GM12874 (cell line): ENCODE results near the gene LFNG.

Experiments
- TF ChIP-seq, protein P1 (sequence below): IDR thresholded peaks from 2 replicates; pipeline ENCODE4 v1.5.1; 2011; ENCODE audit warnings: low read depth, mild to moderate bottlenecking, control low read depth, low read length, moderate library complexity; ENCODE audit not compliant: insufficient read depth

Gene LFNG

DNA sequence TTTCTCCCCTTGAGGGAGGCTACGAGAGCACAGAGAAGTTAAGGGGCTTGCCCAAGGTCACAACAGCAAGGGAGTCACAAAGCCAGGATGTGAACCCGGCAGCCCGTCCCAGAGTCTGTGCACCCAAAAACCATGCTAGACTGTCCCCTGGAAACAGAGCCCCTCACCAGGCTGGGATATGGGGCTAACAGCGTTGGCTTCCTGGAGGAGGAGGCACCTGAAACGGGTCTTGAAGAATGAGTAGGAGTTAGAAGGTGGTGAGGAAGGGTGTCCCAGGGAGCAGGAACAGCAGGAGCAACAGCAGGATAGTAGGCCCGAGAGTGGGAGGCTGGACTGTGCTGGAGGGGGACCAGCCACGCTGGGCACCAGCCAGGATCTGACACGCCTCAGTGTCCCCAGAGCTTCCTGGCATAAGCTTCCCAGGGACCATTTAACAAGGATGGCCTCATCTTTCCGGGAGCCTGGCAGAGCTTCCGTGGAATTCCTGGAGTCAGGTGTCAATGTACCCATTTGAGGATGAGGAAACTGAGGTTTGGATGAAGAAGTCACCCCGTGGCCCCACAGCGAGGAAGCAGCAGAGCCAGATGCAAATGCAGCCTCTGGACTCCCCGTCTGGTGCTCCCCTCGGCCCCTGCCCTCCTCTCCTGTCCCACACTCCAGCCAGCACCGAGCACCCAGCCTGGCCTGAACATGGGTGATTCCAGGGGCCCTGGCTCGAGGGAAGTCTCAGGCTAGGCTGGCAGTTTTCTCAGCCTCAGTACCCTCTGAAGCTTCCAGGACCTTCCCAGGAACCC lies 40.1 kb upstream of the LFNG start:
- TF ChIP-seq, protein P1, sequence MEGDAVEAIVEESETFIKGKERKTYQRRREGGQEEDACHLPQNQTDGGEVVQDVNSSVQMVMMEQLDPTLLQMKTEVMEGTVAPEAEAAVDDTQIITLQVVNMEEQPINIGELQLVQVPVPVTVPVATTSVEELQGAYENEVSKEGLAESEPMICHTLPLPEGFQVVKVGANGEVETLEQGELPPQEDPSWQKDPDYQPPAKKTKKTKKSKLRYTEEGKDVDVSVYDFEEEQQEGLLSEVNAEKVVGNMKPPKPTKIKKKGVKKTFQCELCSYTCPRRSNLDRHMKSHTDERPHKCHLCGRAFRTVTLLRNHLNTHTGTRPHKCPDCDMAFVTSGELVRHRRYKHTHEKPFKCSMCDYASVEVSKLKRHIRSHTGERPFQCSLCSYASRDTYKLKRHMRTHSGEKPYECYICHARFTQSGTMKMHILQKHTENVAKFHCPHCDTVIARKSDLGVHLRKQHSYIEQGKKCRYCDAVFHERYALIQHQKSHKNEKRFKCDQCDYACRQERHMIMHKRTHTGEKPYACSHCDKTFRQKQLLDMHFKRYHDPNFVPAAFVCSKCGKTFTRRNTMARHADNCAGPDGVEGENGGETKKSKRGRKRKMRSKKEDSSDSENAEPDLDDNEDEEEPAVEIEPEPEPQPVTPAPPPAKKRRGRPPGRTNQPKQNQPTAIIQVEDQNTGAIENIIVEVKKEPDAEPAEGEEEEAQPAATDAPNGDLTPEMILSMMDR, result no peak

DNA sequence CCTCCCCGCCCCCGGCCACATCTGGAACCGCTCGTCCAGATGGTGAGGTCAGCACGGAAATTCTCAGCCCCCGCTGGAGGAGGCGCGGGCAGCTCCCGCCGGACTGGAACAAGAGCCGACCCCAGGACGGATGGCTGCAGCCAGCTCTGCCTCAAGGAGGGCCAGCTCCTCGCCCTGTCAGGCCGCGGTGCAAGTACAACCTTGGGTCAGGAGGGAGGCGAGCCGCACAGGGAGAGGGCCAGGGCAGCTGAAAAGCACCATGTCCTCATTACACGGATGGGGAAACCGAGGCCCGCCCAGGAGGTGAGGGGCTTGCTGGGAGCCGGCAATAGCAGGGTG lies 39.5 kb upstream of the LFNG start:
- TF ChIP-seq, protein P1, result no peak

DNA sequence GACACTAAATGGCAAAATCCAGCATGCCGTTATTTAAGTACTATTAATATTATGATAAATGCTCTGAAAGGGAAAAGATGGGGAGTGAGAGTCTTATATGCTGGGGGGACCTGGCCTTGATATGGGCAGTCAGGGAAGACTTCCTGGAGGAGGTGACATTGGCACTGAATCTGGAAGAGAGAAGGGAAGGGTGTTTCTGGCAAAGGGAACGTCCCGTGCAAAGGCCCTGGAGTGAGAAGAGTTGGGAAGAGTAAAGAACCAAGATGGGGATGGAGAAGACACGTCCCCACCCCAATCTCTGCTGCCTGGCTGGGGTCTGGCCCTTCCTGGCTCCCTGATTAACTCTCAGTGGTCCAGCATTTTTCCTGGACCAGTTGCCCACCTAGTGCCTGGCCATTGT lies 38.4 kb upstream of the LFNG start:
- TF ChIP-seq, protein P1, result no peak

DNA sequence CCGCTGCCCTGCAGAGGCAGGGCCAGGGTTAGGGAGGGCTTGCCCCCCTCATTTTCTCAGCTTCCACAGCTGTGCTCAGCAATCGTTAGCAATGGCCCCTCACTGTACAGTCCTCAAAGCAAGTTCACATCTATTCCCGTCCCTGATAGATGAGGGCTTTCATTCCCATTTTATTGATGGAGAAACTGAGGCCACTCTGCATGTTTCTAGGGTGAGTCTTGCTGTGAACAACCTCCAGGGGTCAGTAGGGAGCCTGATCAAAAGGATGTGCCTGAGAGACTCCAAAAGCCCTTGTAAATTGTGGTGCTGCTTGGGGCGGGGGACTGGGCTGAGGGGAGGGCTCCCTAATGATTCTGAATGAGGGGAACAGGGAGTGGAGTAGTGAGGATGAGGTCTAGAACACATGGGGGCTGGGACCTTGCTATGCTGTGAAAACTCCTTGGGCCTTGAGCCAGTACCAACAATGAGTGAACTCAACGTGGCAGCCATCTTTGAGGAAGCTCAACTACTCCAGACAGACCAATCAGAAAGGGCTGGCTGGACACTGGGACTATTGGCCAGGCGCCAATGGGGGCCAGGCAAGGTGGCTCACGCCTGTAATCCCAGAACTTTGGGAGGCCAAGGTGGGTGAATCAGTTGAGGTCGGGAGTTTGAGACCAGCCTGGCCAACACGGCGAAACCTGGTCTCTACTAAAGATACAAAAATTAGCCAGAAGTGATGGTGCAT lies 36.7 kb upstream of the LFNG start:
- TF ChIP-seq, protein P1, result peak; percentile 28; the same call in 1 of the 2 replicates

DNA sequence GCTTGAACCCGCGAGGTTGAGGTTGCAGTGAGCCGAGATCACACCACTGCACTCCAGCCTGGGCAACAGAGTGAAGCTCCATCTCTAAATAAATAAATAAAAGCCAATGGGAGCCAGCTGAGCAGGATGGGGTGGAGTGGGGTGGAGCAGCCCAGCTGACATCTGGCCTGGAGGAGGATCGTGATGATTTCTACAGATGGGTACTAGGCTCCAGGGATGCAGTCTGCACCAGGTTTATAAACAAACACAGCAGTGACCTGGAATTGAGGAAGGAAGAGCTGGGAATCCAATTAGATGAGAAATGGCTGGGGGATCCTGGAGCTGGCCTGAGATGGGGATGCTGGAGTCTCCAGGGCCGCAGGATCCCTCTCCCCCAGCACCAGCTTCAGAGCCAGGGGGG lies 36.1 kb upstream of the LFNG start:
- TF ChIP-seq, protein P1, result no peak

DNA sequence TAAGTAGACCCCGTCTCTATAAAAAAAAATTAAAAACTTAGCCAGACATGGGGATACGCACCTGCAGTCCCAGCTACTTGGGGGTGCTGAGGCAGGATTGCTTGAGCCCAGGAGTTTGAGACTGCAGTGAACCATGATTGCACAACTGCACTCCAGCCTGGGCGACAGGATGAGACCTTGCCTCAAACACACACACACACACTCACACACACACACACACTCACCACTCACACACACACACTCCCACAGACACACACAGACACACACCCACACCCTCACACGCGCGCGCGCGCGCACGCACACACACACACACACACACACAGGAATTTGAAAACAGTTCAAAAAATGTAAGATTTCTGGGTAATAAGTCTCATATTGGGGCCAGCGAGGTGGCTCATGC lies 34.7 kb upstream of the LFNG start:
- TF ChIP-seq, protein P1, result no peak

DNA sequence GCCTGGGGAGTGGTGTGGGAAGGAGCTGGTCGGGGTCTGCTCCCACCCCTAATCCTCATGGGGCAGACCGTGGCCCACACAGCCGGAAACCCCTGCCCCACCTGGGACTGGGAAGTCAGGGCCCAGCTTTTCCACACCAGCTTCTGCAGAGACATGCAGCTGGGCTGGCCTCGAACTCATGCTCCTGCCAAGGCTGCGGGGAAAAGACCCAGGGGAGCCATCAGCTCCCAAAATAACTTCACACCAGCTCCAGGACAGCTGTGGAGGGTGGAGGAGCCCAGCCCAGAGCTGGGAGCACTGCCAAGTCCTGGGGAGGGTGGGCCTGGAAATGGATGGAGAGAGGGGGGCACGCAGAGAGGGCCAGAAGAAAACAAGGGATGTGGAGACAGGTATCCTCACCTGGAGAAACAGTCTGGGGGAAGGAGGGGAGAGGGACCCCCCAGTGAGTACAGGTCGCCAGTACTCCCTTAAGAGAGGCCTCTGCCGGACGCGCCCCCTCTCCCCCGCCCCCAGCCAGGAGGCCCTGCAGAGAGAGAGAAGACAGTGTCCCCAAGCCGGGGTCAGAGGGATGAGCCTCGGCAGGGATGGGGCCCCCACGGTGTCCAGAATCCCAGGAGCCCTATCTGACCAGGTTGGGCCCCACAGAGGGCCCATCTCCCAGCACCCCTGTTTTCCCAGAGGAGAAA lies 31.8 kb upstream of the LFNG start:
- TF ChIP-seq, protein P1, result no peak
